OCI-LY7 (cell line): Measurements from ENCODE around the gene JAZF1. TPM values are rescaled to one million over a fixed set of nuclear protein-coding genes. Genes with fewer than 3 reads are reported as not detected.

Experiments used
- BruUV-seq: library from RNA; stranded (reverse); fragments of 400-500 nt; replicated peaks from 2 replicates; lab custom pipeline; 2021; lab: Mats Ljungman, UMichigan
- CTCF ChIA-PET: fragments of 300-600 bp; sonication (Branson Sonifier 250); formaldehyde crosslinking; loops from one replicate; lab custom pipeline; 2022; ENCODE audit warnings: antibody characterized with exemption; ENCODE audit not compliant: unreplicated experiment; lab: Charles Lee
- POLR2A ChIA-PET: fragments of 300-600 bp; sonication (Branson Sonifier 250); formaldehyde crosslinking; loops from one replicate; lab custom pipeline; 2022; ENCODE audit warnings: antibody characterized with exemption; lab: Charles Lee
- DNase-seq: peaks from one replicate; pipeline ENCODE4 v3.0.0-alpha.2; 2015; ENCODE audit warnings: low spot score
- H2AFZ ChIP-seq: fragments of 200-600 bp; sonication (generic), shearing (Covaris generic); 2 replicates; pipeline ENCODE4 v1.6.1; 2014; ENCODE audit warnings: mild to moderate bottlenecking, antibody characterized with exemption, low read length, moderate library complexity
- H3K27ac ChIP-seq: fragments of 200-600 bp; sonication (generic); 2 replicates; pipeline ENCODE4 v1.5.1; 2014; ENCODE audit warnings: mixed run types, low read depth, mild to moderate bottlenecking, moderate library complexity, low read length, inconsistent platforms; ENCODE audit not compliant: poor library complexity, severe bottlenecking
- H3K36me3 ChIP-seq: fragments of 200-600 bp; sonication (generic); 2 replicates; pipeline ENCODE4 v1.6.1; 2014; ENCODE audit warnings: mild to moderate bottlenecking, antibody characterized with exemption, low read length, moderate library complexity, mixed read lengths; ENCODE audit not compliant: insufficient read depth
- H3K4me1 ChIP-seq: fragments of 200-600 bp; sonication (generic); 2 replicates; pipeline ENCODE4 v1.5.1; 2014; ENCODE audit warnings: mild to moderate bottlenecking, low read length; ENCODE audit not compliant: insufficient read depth, poor library complexity, severe bottlenecking
- H3K4me2 ChIP-seq: fragments of 200-600 bp; sonication (generic); 2 replicates; pipeline ENCODE4 v1.6.1; 2014; ENCODE audit warnings: mild to moderate bottlenecking, low read length
- H3K4me3 ChIP-seq: fragments of 200-600 bp; sonication (generic); 2 replicates; pipeline ENCODE4 v1.5.1; 2014; ENCODE audit warnings: mild to moderate bottlenecking, low read depth, low read length; ENCODE audit not compliant: poor library complexity, severe bottlenecking
- H3K79me2 ChIP-seq: fragments of 200-600 bp; sonication (generic); 2 replicates; pipeline ENCODE4 v1.6.1; 2016; ENCODE audit warnings: low read depth, mild to moderate bottlenecking, low read length, moderate library complexity, mixed read lengths; ENCODE audit not compliant: insufficient read depth
- H3K9me2 ChIP-seq: fragments of 200-600 bp; sonication (generic); 2 replicates; pipeline ENCODE4 v1.6.1; 2016; ENCODE audit warnings: mild to moderate bottlenecking, low read length, mixed read lengths; ENCODE audit not compliant: insufficient read depth
- H3K9me3 ChIP-seq: fragments of 200-600 bp; sonication (generic); 2 replicates; pipeline ENCODE4 v1.6.1; 2014; ENCODE audit warnings: mild to moderate bottlenecking, mixed run types, low read length, mixed read lengths
- H4K20me1 ChIP-seq: fragments of 200-600 bp; sonication (generic); 2 replicates; pipeline ENCODE4 v1.6.1; 2014; ENCODE audit warnings: mild to moderate bottlenecking, antibody characterized with exemption, low read length, moderate library complexity, mixed read lengths; ENCODE audit not compliant: insufficient read depth
- CTCF ChIP-seq: fragments of 200-600 bp; sonication (generic); conservative IDR thresholded peaks from 2 replicates; pipeline ENCODE4 v1.5.1; 2014; ENCODE audit warnings: mild to moderate bottlenecking, antibody characterized with exemption, low read length, moderate library complexity, mixed read lengths
- EZH2phosphoT487 ChIP-seq: fragments of 200-600 bp; sonication (generic); IDR thresholded peaks from 2 replicates; pipeline ENCODE4 v1.6.1; 2018; ENCODE audit warnings: low read depth, borderline replicate concordance, mild to moderate bottlenecking, mixed run types, antibody characterized with exemption, low read length, moderate library complexity, mixed read lengths
- intact Hi-C: fragments of 100-400 bp; cut with micrococcal nuclease; formaldehyde crosslinking; loops from one replicate; pipeline ENCODE4 v1.10.0; 2022; ENCODE audit not compliant: unreplicated experiment
- total RNA-seq, 2 experiments: library from RNA; depleted of rRNA in 1 of 2; stranded (reverse); fragments of >200 nt in 1 of 2; shearing (Covaris generic) in 1 of 2; gene quantifications; 2 replicates each; pipeline ENCODE4 v1.2.3, GENCODE V29; 2014 to 2022

Gene JAZF1
- total RNA-seq, 2 experiments from 2014 or later, result 6.3 to 25.0 TPM

- H3K79me2 ChIP-seq, result no peaks in the 10 kb centered on the region
- H3K9me2 ChIP-seq, result no peaks in the 10 kb centered on the region
- CTCF ChIA-PET, result no interaction called here
- H3K9me3 ChIP-seq, result no peaks in the 10 kb centered on the region
- POLR2A ChIA-PET, result interaction anchor here (0.6 to 1.0 kb wide), 4 partner anchors 21 to 129 kb away, joined by 3 to 4 read pairs (median 4); no protein-coding TSS in a partner anchor
- H3K4me3 ChIP-seq, result no peak overlapping the region
- BruUV-seq, result no TSS peak
- H3K27ac ChIP-seq, result no peak overlapping the region
- no peaks in the 10 kb centered on the region for H4K20me1 ChIP-seq
- H2AFZ ChIP-seq, result no peak overlapping the region
- DNase-seq, result no peak
- H3K36me3 ChIP-seq, result no peaks in the 10 kb centered on the region
- H3K4me2 ChIP-seq, result no peak overlapping the region
- no peaks in the 10 kb centered on the region for H3K4me1 ChIP-seq
- intact Hi-C loops, result no loop called here
- TF ChIP-seq CTCF, result no peak
- no peak for TF ChIP-seq EZH2phosphoT487
Measured at GRCh38 chr7:28226003-28226402, 45.4 kb upstream of the JAZF1 start.

GRCh38 chr7:28225576-28225975 lies 45.0 kb upstream of the JAZF1 start:
- ChIA-PET POLR2A (interaction anchor here (0.6 kb wide), 1 partner anchor 128 kb away, joined by 4 read pairs; no protein-coding TSS in a partner anchor), CTCF (no interaction called here)
- no peaks in the 10 kb centered on the region for H3K79me2 ChIP-seq
- no peak overlapping the region for H3K4me3 ChIP-seq
- H4K20me1 ChIP-seq, result no peaks in the 10 kb centered on the region
- no peak for DNase-seq
- no peaks in the 10 kb centered on the region for H3K4me1 ChIP-seq
- no TSS peak for BruUV-seq
- intact Hi-C loops, result no loop called here
- no peak overlapping the region for H3K27ac ChIP-seq
- no peak overlapping the region for H2AFZ ChIP-seq
- H3K9me3 ChIP-seq, result no peaks in the 10 kb centered on the region
- no peaks in the 10 kb centered on the region for H3K36me3 ChIP-seq
- TF ChIP-seq CTCF (no peak), EZH2phosphoT487 (no peak)
- no peaks in the 10 kb centered on the region for H3K9me2 ChIP-seq
- H3K4me2 ChIP-seq, result no peak overlapping the region

- CTCF ChIA-PET, result no interaction called here
- no TSS peak for BruUV-seq
- H3K9me2 ChIP-seq, result no peaks in the 10 kb centered on the region
Measured at GRCh38 chr7:28224675-28225074, 44.1 kb upstream of the JAZF1 start.

More at GRCh38 chr7:28224675-28225074, 44.1 kb upstream of the JAZF1 start:
- H3K9me3 ChIP-seq, result 0 out of 2 replicates have a peak, but pooled peaks cover 4% of the 10 kb centered on the region
- no peak overlapping the region for H3K27ac ChIP-seq
- H3K4me2 ChIP-seq, result no peak overlapping the region
- DNase-seq, result no peak
- POLR2A ChIA-PET, result no interaction called here
- TF ChIP-seq CTCF (no peak), EZH2phosphoT487 (no peak)
- no peaks in the 10 kb centered on the region for H3K36me3 ChIP-seq
- no peaks in the 10 kb centered on the region for H3K79me2 ChIP-seq
- no peak overlapping the region for H3K4me3 ChIP-seq
- H2AFZ ChIP-seq, result no peak overlapping the region
- H3K4me1 ChIP-seq, result no peaks in the 10 kb centered on the region
- intact Hi-C loops, result no loop called here
- no peaks in the 10 kb centered on the region for H4K20me1 ChIP-seq
